IPS DF 19.7 (cell line): ENCODE data around the gene MMP3.
"Not testable (repeated sequence)": the region's sequence is repeated elsewhere in the genome, so short reads cannot be mapped to it uniquely, and the experiment has no call there.

ENCODE experiments used
- DNase-seq: peaks from one replicate; pipeline ENCODE4 v3.0.0-alpha.2; 2013; ENCODE audit warnings: low read depth, low spot score

The MMP3 gene

GRCh38 chr11:102843489-102843888 is at the start of gene MMP3:
TSS of gene MMP3 (minus strand) at chr11:102843609. CDS start at chr11:102843546, 63 bp downstream.
- DNase-seq: no peak

GRCh38 chr11:102891736-102892135 is 48.3 kb upstream of the MMP3 start:
- DNase-seq: no peak

GRCh38 chr11:102886999-102887398 is 43.6 kb upstream of the MMP3 start:
- no peak for DNase-seq

GRCh38 chr11:102883141-102883540 is 39.7 kb upstream of the MMP3 start:
- DNase-seq: no peak

GRCh38 chr11:102882389-102883024 is 39.1 kb upstream of the MMP3 start:
- no peak for DNase-seq

- DNase-seq: no peak
Observed at GRCh38 chr11:102879801-102880200, 36.4 kb upstream of the MMP3 start.

GRCh38 chr11:102878595-102878994 is 35.2 kb upstream of the MMP3 start:
- DNase-seq: no peak

GRCh38 chr11:102874852-102875251 is 31.4 kb upstream of the MMP3 start, which contains the start of gene MMP12:
TSS of gene MMP12 (minus strand) at chr11:102874982. CDS start at chr11:102874937, 45 bp downstream.
- no peak for DNase-seq

GRCh38 chr11:102869354-102869964 is 26.1 kb upstream of the MMP3 start:
- not testable (repeated sequence) for DNase-seq

- DNase-seq: no peak
Observed at GRCh38 chr11:102868339-102868738, 24.9 kb upstream of the MMP3 start.

- DNase-seq: no peak
Observed at GRCh38 chr11:102864724-102865123, 21.3 kb upstream of the MMP3 start.

GRCh38 chr11:102853956-102854355 is 10.5 kb upstream of the MMP3 start:
- DNase-seq: no peak

GRCh38 chr11:102853055-102853454 is 9.6 kb upstream of the MMP3 start:
- DNase-seq: no peak

- no peak for DNase-seq
Observed at GRCh38 chr11:102850973-102851745, 7.8 kb upstream of the MMP3 start.

GRCh38 chr11:102849311-102849710 is 5.9 kb upstream of the MMP3 start:
- DNase-seq: no peak

GRCh38 chr11:102846292-102846691 is 2.9 kb upstream of the MMP3 start:
- no peak for DNase-seq

GRCh38 chr11:102842930-102843329 is 479 bp downstream of the MMP3 start:
- DNase-seq: no peak

GRCh38 chr11:102840018-102840417 is 3.4 kb downstream of the MMP3 start:
- no peak for DNase-seq

- DNase-seq: no peak
Observed at GRCh38 chr11:102837646-102838045, 5.8 kb downstream of the MMP3 start.

- no peak for DNase-seq
Observed at GRCh38 chr11:102837156-102837555, 6.3 kb downstream of the MMP3 start.

- no peak for DNase-seq
Observed at GRCh38 chr11:102836290-102836875, 7.0 kb downstream of the MMP3 start.

GRCh38 chr11:102833731-102834130 is 9.7 kb downstream of the MMP3 start:
- no peak for DNase-seq
